Stimulated activated CD8-positive, alpha-beta memory T cell treated with anti-CD3 and anti-CD28 coated beads, Interleukin-15, amount 100 ng/mL, for 24 hours (primary cell): ENCODE measurements around the gene LIMK1.
"Not testable (repeated sequence)": the region's sequence is repeated elsewhere in the genome, so short reads cannot be mapped to it uniquely, and the experiment has no call there.

ENCODE experiments used
- DNase-seq: peaks from one replicate; pipeline ENCODE4 v3.0.0-alpha.2; 2020; ENCODE audit warnings: low read depth

LIMK1 gene

DNA sequence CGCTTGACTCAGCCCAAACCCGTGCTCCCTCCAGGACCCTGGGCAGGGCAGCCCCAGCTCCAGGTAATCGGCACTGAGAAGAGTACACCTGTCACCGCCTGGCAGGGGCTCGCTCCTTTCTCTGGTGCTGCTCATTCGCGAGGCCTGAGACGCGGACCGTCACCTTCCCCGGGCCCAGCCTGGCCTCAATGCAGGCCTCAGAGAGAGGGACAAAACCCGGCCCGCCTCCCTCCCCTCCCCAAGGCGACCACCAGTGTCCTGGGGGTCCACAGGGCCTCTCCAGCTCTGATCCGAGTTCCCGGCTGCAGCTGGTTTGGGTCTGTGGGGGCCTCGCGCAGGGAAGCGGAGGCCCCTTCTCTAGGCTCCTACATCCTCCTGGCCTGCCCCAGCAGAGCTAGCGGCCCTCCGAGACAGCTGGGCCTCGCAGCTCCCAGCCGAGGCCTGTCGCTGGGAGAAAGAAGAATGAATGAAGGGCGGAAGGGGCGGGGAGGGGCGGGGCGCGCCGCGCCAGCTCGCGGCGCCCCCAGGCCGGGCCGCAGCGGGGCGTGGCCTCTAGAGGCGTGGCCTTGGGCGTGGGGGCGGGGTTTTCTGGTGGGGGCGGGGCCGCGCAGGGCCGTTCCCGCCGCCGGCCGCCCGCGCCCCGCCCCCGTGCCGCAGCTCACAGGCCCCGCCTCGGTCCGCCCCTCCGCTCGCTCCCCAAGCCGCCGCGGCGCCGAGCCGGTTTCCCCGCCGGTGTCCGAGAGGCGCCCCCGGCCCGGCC, at the start of gene LIMK1:
LIMK1 (plus strand) TSS at position 688 of the 760 bp plus-strand sequence. CDS start 187 bp downstream, outside the sequence.
- peak; percentile 76 for DNase-seq

DNA sequence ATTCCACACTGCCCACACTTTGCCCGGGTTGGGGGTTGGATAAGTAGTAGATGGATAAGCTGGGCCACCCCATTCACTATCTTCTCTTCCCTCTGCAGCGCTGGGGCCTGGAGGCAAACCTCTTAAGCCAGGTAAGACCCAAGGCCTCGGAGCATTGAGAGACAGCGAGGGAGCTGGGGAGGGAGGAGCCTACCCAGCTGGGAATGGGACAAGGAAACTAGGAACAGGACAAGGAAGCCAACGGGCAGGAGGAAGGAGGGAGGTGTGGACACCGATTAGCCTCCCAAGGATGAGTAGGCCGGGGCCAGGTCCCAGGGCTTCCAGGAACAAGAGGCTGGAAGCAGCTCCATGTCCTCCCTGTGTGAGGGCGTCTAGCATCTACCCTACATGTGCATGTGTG, 46.0 kb upstream of the LIMK1 start:
- DNase-seq: no peak

DNA sequence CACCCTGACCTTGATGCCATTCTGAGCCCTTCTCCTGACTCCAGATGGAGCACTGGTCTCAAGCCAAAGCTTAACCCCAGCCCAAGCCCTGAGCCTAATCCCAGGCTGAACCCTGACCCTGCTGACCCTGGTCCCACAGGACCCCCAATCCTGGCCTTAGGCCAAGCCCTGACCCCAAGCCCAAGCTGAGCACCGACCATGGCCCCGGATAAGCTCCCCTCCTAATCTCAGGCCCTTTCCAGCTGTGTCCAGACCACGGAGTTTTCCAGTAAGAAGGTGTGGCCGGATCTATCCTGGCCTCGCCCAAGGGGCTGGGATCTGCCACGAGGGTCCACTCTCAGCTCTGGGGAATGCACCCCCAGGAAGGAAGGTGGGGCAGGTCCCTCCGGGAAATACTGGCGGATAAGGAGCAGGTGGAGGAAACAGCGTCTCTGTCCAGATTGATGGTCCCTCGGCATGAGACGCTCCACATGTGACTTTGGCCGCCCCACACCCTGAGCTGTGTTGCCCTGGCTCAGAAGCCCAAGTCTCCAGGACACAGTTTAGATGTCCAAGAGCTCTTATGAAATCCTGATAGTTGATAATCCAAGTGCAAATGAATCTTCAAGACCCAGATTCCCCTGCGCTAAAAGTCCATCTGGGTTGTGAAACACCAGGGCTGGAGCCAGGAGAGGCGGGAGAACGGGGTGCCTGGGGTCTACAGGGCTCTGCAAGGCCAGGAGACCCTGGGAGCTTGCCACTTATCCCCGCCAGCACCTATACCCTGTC, 45.2 kb upstream of the LIMK1 start:
- no peak for DNase-seq

DNA sequence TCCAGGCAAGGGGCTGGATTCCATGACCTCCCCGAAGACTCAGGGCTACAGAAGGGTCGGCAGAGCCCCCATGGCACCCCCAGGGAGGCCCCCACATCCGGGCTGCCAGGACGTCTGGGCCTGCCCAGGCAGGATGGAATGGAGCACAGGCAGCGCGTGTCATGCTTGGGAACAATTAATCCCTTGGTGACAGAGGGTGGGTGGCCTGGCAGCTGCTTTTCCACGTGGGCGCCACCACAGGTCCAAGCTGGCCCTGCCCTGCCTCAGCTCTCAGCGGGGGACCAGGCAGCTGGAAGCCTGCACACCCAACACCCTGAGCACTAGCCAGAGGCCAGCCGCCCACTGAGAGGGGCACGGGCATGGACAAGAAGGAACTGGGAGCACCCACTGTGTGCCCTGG, 44.3 kb upstream of the LIMK1 start:
- DNase-seq: no peak

DNA sequence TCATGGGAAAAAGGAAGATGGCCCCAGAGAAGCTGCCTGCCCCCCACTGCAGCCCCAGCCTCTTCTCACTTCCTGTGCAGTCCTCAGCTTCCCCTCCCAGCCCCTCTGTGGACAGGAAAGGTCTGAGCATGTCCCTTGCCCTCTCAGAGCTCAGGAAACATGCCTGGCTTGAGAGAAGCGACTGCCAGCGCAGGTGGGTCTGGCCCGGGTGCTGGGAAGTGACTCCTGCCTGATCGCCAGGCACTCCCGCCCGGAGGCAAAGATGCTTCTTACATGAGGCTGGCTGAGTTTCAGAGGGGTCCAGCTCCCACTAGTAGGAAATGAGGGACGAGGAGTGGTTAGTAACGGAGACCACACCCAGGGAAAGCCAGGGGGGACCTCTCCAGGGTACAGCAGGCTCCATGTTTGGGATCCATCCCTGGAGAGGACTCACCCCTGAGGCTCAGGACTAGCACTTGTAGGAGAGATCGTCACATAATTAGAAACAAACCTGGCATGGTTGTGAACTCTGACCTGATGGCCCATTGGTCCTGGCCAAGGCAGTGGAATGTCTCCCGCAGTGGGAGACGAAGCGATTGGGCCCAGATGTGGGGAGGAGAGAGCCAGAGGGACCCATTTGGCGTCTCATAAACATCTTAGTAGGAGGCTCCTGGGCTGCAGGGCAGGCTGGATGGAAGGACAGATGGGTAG, 43.4 kb upstream of the LIMK1 start:
- no peak for DNase-seq

DNA sequence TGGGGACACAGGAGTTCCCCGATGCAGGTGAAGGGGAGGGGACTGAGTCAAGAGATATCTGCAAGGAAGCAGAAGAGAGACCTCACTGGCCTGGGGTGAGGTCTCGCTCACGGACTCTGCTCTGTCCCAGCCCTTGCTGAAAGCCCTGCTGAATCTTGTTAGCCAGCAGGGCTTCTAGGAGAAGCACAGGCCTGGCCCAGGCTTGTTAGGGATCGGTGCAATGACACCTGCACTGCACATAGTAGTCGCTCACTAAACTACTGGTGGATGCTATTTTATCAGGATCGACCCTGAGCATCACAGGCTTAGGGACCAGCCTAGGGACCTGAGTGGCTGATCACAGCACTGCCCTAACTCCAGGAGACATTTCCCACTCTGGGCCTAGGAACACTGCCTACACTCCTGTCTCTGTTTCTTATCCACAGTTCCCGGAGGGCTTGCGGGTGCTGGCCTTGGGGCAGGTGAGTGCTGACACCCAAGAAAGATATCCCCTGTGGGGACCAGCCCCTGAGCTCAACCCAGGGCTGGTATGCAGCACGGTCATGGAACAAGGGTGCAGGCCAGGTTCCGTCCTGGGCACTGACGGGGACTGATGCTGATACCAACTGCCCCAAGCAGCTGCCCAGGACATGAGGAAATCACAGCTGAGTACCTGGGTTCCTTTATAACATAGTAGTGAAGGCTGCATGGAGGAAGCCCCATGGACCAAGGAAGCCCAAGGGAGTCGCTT, 42.6 kb upstream of the LIMK1 start:
- DNase-seq: no peak

DNA sequence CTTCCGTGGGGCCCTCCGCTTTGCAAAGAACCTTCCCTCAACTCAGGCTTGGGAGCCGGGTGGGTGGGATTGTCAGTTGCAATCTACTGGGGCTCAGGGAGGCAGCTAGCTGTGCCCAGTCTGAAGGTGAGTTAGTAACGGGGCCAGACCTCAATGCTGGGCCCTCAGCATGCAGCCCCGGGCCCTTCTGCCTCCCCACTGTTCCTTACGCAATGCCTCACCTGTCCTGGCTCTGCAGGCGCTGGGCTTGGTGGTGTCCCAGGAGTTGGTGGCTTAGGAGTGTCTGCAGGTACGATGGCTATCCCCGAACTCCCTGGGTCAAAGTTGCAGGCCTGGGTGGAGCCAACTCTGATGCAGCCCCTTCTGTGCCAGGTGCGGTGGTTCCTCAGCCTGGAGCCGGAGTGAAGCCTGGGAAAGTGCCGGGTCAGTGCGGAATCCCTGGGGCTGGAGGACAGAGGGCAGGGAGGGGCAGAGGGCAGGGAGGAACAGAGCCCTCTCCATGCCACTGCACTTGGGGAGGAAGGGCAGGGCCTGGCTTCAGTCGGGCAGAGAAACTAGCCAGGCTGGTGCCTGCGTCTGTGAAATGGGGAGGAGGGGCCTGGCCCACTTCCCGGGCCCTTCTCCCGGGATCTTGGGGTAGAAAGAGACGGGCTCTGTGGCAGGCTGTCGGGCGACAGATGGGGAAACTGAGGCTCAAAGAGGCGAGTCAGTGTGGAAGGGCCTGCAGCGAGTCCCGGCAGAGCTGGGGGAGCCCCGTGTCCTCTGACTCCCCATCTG, 40.7 kb upstream of the LIMK1 start:
- DNase-seq: no peak

DNA sequence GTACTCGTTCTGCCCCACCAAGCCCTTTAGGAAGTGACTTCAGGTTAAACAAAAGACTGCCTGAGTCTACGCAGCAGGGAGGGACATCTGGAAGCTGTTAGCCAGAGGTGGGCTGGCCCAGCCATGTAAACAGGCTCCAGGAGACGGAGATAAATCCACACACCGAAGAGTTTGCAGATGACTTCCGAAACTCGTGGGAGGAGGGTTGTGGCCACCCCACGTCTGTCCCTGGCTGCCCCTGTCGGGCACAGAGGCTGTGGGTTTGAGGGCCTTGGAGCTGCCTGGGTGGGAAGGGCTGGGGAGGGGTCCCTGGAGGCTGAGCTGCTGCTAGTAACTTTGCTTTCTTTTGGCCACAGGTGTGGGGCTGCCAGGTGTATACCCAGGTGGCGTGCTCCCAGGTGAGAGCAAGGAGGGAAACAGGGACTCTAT, 40.1 kb upstream of the LIMK1 start:
- no peak for DNase-seq

DNA sequence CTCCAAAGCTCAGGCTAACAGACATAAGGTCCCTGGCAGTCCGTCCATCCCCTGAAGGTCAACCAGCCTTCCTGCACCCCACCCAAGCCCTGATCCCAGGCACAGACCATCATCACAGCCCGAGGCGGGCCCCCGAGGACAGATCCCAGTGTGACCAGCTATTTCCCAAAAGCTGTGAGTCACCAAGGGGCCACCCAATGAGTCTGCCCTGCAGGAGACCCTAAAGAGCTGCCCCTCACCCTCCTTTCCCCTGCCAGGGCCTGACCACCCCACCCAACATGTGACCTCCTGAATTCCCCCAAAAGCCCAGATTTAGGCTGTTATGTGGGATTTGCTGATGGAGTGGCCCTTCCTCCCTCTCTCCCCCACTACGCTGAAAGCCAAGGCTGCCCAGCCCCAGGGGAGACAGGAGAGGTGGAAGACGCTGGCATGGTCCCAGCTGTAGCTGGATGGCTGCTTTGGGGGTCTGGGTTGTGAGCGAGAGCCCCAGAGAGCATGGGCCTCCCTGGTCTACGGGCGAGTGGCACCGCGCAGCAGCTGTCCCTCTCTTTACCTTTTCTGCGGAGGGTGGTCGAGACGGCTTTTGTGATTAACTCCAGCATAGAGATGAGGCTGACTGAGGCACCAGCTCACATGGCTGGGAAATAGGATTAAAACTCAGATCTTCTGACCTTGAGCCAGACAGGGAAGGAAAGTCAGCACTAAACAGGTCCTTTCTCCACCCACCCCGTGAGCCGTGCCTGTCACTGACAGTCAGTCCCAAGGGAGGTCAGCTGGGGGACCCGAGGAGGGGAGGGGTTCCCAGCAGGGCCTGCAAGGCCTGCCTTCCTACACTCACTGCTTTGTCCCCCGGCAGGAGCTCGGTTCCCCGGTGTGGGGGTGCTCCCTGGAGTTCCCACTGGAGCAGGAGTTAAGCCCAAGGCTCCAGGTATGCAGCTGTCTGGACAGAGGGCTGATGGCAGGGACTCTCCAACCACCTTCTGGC, 38.9 kb upstream of the LIMK1 start:
- DNase-seq: no peak

DNA sequence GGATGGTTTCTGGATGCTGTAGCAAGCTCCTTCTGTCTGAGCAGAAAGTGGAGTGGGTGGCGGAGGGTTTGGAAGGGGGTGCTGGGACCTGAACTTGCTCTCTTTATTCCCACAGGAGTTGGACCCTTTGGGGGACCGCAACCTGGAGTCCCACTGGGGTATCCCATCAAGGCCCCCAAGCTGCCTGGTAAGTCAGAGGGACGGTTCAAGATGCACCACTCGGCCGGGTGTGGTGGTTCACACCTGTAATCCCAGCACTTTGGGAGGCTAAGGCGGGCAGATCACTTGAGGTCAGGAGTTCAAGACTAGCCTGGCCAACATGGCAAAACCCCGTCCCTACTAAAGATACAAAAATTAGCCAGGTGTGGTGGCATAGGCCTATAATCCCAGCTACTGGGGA, 37.0 kb upstream of the LIMK1 start:
- not testable (repeated sequence) for DNase-seq

DNA sequence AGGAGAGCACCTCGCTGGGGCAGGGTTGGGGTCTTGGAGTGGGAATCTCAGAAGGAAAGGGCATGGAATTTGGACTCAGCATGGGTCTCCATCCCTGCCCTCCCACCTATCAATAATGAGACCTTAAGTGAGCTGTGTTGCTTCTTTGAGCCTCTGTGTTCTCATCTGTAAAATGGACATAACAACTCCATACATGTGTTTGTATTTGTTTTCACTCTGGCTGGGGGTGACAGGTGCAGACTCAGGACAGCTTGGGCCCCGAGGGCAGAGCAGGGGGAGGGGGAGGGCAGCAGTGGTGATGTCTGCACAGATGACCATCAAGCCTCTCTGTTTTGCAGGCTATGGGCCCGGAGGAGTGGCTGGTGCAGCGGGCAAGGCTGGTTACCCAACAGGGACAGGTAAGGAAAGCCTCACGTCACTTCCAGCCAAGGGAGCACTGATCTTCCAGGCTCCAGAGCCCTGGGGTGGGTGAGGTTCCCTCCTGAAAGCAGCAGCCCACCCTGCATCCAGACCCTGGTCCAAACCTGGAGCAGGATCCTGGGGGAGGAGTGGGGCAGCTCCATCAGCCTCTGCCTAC, 35.7 kb upstream of the LIMK1 start:
- no peak for DNase-seq

DNA sequence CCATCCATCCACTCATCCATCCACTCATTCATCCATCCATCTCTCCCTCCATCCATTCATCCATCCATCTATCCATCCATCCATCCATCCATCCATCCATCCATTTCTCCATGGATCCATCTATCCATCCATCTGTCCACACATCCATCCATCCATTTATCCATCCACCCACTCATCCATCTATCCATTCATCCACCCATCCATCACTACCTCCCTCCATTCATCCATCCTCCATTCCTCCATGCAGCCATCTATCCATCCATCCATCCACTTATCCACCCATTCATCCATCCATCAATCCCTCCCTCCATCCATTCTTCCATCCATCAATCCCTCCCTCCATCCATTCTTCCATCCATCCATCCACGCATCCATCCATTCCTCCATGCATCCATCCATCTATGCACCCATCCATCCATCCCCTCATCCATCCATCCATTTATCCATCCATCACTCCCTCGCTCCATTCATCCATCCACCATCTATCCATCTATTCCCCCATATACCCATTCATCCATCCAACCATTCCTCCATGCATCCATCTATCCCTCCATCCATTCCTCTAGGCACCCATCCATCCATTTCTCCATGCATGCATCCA, 34.5 kb upstream of the LIMK1 start:
- DNase-seq: no peak

DNA sequence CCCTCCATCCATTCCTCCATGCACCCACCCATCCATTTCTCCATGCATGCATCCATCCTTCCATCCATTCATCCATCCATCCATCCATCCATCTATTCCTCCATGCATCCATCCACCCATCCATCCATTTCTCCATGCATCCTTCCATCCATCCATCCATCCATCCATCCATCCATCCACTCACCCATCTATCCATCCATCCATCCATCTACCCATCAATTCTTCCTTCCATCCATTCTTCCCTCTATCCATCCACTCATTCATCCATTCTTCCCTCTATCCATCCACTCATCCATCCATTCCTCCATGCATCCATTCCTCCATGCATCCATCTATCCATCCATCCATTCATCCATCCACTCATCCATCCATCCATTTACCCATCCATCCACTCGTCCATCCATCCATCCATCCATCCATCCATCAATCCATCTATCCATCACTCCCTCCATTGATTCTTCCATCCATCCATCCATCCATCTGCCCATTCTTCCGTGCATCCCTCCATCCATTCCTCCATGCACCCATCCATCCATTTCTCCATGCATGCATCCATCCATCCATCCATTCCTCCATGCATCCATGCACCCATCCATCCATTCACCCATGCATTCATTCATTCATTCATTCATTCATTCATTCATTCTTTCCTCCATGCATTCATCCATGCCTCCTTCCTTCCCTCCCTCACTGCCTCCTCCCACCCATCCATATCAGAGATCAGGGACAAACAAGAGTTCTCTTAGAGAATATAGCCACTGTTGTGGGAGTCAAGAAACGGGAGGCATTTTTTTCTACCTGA, 33.4 kb upstream of the LIMK1 start:
- no peak for DNase-seq

DNA sequence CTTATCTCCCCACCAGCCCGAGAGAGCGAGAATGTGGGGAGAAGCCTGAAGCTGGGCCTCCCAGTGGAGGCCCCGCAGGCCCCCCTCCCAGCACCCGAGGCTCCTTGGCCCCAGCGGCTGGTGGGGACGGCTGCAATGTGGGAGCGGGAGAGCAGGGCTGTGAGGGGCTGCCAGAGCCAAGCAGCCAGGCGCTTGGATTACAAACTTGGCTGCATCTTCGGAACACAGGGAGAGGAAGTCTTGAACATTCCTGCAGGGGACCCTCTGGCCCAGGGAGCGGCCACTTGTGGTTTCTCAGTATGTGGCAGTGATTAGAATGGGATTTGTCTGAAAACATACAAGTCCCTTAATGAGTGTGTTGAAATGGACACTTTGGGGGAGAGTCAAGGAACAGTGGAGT, 32.4 kb upstream of the LIMK1 start:
- DNase-seq: no peak

DNA sequence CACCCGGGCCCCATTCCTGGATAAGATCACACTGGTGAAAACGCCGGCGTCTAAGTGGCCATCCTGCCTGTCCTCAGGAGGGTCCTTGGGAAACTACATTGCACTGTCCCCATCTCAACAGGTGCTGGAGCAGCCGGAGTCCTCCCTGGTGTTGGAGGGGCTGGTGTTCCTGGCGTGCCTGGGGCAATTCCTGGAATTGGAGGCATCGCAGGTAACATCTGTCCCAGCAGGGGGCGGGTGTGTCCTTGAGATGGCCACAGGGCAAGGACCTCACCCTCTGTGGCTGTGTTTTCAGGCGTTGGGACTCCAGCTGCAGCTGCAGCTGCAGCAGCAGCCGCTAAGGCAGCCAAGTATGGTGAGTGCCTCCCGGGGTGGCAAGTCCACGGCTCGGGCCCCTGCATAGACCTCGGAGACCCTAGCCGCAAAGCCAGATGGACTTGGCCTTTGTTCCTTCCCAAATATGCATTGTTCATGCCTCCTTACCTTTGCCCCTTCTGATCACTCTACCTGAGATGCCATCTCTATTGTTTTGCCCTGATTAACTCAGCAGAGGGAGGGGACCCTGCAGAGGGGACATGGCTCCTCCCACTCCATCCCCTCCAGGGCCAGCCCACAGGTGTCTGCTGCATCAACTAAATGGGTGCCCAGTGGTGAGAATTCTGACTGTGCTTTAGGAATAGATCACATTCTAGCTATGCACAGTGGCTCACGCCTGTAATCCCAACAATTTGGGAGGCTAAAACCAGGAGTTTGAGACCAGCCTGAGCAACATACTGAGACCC, 31.8 kb upstream of the LIMK1 start:
- no peak for DNase-seq

DNA sequence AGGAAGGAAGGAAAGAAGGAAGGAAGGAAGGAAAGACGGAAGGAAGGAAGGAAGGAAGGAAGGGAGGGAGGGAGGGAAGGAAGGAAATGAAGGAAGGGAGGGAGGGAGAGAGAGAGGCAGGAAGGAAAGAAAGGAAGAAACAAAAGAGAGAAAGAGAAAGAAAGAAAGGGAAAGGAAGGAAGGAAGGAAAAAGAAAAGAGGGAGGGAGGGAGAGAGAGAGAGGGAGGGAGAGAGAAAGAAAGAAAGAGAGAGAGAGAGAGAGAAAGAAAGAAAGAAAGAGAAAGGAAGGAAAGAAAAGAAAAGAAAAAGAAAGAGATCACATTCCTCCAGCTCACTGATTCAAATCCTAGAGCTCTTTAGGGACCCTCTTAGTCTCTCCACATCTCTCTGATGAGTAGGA, 31.0 kb upstream of the LIMK1 start:
- no peak for DNase-seq

DNA sequence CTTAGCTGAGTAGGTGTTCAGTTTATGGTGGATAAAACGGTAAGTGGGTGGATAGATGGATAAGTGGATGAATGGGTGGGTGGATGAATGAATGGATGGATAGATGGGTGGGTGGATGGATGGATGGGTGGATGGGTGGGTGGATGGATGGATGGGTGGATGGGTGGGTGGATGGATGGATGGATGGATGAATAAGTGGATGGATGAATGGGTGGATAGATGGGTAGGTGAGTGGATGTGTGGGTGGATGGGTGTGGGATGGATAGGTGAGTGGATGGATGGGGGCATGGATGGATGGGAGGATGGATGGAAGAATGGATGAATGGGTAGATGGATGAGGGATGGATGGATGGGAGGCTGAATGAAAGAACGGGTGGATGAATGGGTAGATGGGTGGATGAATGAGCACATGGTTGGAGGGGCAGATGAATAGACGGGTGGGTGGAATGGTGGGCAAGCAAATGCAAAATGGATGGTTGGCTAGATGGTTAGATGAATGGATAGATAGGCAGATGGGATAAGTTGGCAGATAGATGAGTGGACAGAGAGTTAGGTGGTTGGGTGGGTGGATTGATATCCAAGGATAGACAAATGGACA, 29.9 kb upstream of the LIMK1 start:
- DNase-seq: no peak
